ENCODE data around the gene PPEF2.

Gene PPEF2

DNA sequence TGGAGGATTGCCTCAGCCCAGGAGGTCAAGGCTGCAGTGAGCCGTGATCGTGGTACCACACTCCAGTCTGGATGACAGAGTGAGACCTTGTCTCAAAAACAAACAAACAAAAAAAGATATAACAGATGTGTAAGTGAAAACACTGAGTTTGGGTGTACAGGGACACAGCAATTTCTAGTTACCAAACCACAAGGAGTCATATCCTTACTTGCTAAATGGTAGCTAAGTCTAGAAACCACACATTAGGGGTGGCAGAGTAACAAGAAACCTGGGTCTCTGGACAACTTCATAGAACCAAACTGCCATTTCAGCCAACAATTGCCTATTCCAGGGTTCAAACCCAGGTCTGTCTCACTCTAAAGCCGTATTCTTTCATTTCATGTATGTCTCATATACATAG is 20.8 kb downstream of the PPEF2 start:
- no peak for DNase-seq (ENCODE audit: low spot score)
- in situ Hi-C loops (cut with MboI; ENCODE audit: low sequenced_read_pairs, unreplicated experiment): no loop called here
- TF ChIP-seq, protein P1, sequence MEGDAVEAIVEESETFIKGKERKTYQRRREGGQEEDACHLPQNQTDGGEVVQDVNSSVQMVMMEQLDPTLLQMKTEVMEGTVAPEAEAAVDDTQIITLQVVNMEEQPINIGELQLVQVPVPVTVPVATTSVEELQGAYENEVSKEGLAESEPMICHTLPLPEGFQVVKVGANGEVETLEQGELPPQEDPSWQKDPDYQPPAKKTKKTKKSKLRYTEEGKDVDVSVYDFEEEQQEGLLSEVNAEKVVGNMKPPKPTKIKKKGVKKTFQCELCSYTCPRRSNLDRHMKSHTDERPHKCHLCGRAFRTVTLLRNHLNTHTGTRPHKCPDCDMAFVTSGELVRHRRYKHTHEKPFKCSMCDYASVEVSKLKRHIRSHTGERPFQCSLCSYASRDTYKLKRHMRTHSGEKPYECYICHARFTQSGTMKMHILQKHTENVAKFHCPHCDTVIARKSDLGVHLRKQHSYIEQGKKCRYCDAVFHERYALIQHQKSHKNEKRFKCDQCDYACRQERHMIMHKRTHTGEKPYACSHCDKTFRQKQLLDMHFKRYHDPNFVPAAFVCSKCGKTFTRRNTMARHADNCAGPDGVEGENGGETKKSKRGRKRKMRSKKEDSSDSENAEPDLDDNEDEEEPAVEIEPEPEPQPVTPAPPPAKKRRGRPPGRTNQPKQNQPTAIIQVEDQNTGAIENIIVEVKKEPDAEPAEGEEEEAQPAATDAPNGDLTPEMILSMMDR (IDR thresholded peaks at IDR 0.05; ENCODE audit: borderline replicate concordance, control extremely low read depth, extremely low read depth, insufficient read depth, missing control alignments): no peak

DNA sequence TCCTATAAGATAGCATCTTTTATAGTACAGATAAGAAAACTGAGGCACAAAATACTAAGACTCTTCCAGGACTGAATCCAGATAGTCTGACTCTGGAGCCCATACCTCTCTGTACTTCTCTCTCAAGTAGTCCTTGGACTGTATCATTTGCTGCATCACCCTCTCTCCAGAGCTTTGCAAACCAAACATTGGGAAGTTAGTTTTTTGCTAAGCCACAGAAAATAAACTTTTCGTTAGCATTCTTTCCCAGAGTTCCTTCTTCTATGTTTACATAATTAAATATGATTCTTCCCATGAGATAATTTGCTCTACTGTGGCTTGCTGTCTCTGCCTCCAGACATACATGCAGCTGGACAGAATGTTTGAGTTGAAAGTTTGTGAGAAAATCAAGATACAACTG is 22.0 kb downstream of the PPEF2 start:
- DNase-seq (ENCODE audit: low spot score): no peak
- TF ChIP-seq, protein P1 (IDR thresholded peaks at IDR 0.05; ENCODE audit: borderline replicate concordance, control extremely low read depth, extremely low read depth, insufficient read depth, missing control alignments): no peak
- in situ Hi-C loops (cut with MboI; ENCODE audit: low sequenced_read_pairs, unreplicated experiment): no loop called here

DNA sequence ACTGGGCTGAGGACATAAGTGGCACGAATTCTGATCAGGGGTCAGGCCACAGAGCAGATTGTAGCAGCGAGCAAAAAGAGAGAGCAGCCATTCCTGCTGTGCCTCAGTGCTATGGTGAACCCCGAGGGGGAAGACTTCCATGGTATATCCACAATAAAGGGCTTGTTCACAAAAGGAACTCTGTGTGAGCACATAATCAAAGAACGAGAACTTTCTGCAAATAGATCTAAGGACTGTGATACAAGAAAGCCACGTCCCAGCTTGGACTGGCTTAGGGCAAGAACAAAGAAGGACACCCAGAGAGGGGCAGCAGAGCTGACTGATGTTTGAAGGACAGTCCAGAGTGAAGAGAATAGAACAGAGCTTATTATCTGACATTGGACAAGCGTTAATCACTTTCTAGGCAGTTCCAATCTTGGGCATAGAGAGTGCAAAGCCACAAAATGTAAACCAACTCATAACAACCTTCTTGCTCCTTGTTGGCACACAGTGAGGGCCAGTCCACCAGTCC is 24.0 kb downstream of the PPEF2 start:
- in situ Hi-C loops (cut with MboI; ENCODE audit: low sequenced_read_pairs, unreplicated experiment): no loop called here
- no peak for DNase-seq (ENCODE audit: low spot score)
- TF ChIP-seq, protein P1 (IDR thresholded peaks at IDR 0.05; ENCODE audit: borderline replicate concordance, control extremely low read depth, extremely low read depth, insufficient read depth, missing control alignments): no peak

DNA sequence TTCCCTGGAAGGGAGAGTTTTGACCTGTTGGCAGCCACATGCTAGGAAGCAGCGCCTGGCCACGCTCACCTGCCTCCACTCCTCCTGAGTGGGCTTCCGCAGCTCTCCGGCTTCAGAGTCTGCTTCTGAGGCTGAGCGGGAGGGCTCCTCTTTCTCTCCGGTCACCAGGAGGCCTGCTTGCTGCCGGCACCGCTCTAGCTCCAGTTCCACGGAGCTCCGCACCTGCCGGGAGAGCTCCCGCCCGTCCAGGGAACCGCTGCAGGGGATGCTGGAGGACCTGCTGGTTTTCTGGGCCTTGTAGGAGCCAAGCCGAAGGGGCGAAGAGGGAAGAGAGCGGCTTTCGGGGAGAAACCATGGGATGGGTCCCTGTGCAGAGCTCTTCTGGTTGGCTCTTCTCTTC is 26.0 kb downstream of the PPEF2 start:
- no peak for DNase-seq (ENCODE audit: low spot score)
- TF ChIP-seq, protein P1 (IDR thresholded peaks at IDR 0.05; ENCODE audit: borderline replicate concordance, control extremely low read depth, extremely low read depth, insufficient read depth, missing control alignments): no peak
- in situ Hi-C loops (cut with MboI; ENCODE audit: low sequenced_read_pairs, unreplicated experiment): no loop called here

DNA sequence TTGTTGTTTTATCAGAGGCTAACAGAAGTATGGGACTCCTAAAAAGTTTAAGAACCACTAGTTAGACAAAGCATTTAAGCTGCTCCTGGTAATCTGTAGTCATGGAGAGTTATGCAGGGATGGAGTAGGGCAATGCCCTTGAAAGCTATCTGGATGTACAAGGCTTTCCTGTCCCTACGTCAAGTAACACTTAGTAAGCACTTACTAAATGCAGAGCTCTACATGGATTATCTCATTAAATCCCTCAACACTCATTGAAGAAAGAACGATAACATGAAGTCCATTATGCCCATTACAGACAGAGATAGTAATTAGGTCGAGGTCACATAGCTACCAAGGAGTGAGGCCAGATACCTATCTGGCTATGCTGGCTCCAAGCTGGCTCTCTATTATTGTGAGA is 33.2 kb downstream of the PPEF2 start:
- TF ChIP-seq, protein P1 (IDR thresholded peaks at IDR 0.05; ENCODE audit: borderline replicate concordance, control extremely low read depth, extremely low read depth, insufficient read depth, missing control alignments): no peak

DNA sequence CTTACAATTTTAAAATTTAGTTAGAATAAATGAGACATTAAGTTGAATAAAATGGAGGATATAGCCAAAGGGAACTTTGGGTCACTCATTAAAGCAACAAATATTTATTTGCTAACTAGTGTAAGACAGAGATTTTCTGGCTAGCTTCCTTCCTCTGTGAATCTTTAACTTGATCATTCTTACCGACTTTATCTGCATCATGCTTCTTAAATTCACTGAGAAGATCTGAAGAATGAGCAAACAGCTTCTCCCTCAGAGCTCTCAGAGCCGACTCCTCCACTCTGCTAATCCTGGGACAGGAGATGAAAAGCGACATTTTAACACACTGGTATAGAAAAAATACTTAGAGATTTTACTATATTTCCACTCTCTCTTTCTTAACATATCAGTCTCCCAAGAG is 35.1 kb downstream of the PPEF2 start:
- no peak for DNase-seq (ENCODE audit: low spot score)
- TF ChIP-seq, protein P1 (IDR thresholded peaks at IDR 0.05; ENCODE audit: borderline replicate concordance, control extremely low read depth, extremely low read depth, insufficient read depth, missing control alignments): no peak
- in situ Hi-C loops (cut with MboI; ENCODE audit: low sequenced_read_pairs, unreplicated experiment): no loop called here

More for the DNA sequence above, 33.2 kb downstream of the PPEF2 start:
- in situ Hi-C loops (cut with MboI; ENCODE audit: low sequenced_read_pairs, unreplicated experiment): no loop called here
- no peak for DNase-seq (ENCODE audit: low spot score)

DNA sequence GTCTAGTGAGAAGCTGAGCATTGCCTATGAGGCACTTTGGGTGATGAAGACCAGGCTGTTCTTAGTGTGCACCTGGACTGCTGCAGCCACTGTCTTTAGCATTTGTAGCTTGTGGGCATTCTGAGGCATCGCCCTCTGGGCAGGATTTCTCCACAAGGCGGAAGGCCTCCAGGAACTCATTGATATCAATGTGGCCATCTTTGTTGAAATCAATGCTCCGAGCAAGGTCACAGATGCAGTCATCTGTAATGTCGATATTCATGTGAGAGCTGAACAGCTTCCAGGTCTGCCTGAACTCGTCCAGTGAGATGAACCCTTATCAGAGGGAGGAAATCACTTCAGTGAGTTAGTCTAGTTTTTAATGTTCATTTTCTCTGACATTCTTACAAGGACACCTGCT is 41.6 kb downstream of the PPEF2 start:
- in situ Hi-C loops (cut with MboI; ENCODE audit: low sequenced_read_pairs, unreplicated experiment): no loop called here
- no peak for DNase-seq (ENCODE audit: low spot score)
- TF ChIP-seq, protein P1 (IDR thresholded peaks at IDR 0.05; ENCODE audit: borderline replicate concordance, control extremely low read depth, extremely low read depth, insufficient read depth, missing control alignments): no peak

Data from GM13976 (cell line).